Measurements from ENCODE around the gene MKLN1. TPM values are rescaled to one million over a fixed set of nuclear protein-coding genes. Genes with fewer than 3 reads are reported as not detected.
"Not testable (repeated sequence)": the region's sequence is repeated elsewhere in the genome, so short reads cannot be mapped to it uniquely, and the experiment has no call there.

MKLN1 gene
- total RNA-seq, 1 donor from 2014 or later, result 63.8 TPM

DNA sequence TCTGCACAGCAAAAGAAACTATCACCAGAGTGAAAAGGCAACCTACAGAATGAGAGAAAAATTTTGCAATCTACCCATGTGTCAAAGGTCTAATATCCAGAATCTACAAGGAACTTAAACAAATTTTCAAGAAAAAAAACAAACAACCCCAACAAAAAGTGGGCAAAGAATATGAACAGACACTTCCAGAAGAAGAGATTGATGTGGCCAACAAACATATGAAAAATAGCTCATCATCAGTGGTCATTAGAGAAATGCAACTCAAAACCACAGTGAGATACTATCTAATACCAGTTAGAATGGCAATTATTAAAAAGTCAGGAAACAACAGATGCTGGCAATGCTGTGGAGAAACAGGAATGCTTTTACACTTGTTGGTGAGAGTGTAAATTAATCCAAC lies 7.1 kb upstream of the MKLN1 start:
- no peak for DNase-seq

GRCh38 chr7:131321656-131322055 lies 6.0 kb upstream of the MKLN1 start:
- no peak for DNase-seq

GRCh38 chr7:131322061-131322460 lies 5.6 kb upstream of the MKLN1 start:
- no peak for DNase-seq

GRCh38 chr7:131322861-131323260 lies 4.8 kb upstream of the MKLN1 start:
- no peak for DNase-seq

DNA sequence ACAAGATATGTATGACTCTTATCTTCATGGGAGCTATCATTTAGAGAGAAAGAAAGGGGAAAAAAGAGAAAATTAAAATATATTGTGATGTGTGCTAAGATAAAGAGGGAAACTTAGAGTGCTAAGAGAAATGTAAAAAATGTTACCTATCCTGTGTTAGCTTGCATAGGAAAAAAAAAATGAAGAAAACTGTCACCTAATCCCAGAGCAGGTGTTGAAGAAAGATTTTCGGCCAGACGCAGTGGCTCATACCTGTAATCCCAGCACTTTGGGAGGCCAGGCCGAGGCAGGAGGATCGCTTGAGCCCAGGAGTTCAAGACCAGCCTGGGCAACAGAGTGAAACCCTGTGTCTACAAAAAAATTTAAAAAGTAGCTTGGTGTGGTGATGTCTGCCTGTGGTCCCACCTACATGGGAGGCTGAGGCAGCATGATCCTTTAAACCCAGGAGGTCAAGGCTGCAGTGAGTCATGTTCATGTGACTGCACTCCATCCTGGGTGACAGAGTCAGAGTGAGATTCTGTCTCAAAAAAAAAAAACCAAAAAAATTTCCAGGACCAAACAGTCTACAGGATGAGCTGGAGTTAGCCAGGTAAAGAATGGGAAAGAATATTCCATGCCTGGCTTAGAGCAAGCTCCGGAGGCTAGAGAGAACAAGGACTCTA lies 2.4 kb upstream of the MKLN1 start:
- DNase-seq, result no peak

DNA sequence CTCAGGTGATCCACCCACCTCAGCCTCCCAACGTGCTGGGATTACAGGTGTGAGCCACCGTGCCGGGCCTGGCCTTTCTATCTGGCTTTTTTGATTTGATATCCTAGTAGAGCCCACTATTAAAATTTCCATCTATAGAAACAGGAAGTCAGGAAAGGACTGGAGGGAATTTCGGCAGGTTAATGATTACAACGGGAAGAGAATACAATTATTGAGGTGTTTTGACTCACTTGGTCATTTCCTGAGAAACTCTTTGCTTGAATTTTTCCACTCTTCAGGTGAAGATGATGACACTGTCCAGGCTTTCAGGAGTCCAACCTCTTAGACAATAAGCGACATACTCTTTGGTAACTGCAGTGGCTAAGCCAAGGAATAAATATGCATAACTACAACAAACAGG lies 1.1 kb upstream of the MKLN1 start:
- no peak for DNase-seq

DNA sequence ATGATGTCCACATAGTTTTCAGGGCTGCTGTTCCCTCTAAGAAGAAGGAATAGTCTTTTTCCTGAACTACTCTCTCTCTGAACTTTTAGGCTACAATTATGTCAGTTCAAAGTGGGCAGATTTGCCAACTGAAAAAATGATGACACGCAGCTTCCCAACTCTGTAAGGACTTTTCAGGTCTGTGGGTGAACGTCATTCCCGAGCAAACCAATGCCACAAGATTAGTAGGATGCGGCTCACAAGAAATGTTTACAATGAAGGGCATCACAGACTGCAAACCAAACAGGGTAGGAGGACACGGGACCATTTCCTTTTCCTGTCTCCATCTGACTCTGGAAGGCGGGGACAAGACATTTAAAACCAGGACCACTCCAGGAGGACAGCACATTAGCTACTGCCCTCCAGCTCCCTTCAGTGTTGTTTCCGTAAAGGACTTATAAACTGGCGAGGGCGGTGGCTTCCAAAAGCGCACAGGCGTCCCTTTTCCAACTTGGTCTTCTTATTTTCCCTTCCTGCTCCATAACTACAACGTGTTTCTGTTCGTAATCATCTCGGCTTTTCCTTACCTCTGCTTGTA lies 539 bp upstream of the MKLN1 start:
- peak; percentile 73 for DNase-seq

DNA sequence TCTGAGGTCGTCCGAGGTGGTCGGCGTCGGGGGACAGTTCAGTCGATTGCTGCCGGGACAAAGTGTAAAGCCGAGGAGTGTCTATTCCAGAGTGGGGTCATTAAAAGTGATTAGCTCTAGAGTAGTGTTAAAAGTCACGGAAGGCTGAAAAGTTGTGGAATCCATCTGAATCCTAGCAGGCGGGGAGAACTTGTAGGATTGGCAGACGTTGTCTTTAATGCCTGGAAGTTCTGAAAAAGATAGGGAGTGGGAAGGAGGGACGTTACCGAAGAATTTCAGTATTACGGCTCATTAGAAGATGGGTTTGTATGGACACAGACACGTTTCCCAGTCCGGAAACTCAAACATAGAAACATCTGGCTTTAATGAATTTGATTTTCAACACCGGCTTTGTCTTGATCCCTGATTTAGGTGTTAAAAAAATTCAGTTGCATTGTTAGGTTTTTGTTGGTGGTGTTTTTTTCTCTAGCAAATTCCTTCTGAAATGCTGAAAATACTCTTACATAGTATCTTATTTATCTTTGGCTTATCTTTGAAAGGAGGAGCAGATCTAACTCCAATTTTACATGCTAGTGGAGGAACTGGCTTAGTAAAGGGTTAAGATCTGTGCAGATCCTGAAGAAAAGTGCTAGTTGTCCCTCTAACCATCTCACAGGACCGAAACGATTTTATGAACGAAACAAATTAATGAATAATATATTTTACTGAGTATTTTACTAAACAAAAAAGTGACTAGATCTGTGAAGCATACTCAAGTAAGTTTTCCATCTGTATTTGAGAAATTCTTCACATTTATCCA lies 900 bp downstream of the MKLN1 start:
- DNase-seq, result peak; percentile 58

DNA sequence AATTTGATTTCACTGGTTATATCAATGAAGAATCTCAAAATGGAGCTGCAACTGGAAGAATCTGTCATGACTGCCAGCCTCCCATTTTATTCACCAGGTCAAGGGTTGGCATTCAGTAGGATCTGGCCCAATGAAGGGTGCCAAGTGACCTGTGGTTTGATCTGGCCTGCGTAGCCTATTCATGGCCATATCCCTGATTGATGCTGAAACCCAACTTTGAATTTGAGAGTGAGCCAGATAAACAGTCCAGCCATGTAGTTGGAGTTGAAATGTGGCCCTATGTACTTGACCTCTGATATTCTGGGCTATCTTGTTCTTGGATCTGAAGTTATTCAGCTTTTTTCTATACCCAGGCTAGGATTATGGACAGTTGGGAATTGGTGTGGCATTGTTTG lies 1.5 kb downstream of the MKLN1 start:
- peak; percentile 12 for DNase-seq

DNA sequence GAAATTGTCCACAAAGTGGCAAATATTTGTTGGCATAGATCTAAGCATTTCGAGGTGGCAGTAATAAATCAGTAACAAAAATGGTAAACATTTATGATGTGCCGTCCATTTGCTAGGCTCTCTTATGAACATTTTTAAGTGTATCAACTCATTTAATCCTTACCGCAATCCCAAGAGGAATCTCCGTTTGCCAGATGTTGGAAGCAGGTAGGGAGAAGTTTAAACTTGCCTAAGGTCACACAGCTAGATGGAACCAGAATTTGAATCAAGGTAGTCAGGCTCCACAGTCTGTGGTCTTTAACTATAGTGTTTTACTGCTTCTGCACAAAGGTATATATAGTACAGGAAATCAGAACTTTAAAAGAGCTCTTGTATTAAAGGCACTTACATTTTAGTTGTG lies 2.6 kb downstream of the MKLN1 start:
- DNase-seq, result no peak

GRCh38 chr7:131331806-131332205 lies 4.1 kb downstream of the MKLN1 start:
- no peak for DNase-seq

DNA sequence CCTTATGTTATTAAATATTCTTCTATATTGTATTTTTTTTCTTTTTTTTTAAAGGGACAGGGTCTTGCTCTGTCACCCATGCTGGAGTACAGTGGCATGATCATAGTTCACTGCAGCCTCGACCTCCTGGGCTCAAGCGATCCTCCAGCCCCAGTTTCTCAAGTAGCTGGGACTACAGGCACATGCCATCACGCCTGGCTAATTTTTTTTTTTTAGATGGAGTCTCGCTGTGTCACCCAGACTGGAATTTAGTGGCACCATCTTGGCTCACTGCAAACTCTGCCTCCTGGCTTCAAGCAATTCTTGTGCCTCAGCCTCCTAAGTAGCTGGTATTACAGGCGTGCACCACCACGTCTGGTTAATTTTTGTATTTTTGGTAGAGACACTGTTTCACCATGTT lies 5.1 kb downstream of the MKLN1 start:
- not testable (repeated sequence) for DNase-seq

GRCh38 chr7:131335639-131336381 lies 8.1 kb downstream of the MKLN1 start:
- no peak for DNase-seq

- DNase-seq, result peak; percentile 13
Measured at GRCh38 chr7:131336956-131337355, 9.3 kb downstream of the MKLN1 start.

DNA sequence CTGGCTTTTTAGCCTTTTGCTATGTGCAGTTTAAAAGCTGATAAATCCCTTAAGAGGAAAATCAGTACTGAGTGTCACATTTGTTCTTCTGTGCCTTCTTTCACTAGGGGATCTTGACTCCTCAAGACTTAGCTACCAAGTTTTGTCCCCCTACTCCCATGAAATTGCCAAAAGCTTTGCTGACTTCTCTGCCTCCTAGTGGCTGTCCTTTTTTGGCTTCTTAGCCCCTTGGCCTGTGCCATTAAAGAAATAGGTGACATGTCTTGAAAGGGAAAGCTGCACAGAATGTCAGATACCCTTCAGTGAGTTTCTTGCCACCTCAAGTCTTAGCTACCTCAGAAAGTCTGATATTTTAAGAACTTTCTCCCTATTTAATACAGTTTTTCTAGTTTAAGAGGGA lies 10.5 kb downstream of the MKLN1 start:
- no peak for DNase-seq

DNA sequence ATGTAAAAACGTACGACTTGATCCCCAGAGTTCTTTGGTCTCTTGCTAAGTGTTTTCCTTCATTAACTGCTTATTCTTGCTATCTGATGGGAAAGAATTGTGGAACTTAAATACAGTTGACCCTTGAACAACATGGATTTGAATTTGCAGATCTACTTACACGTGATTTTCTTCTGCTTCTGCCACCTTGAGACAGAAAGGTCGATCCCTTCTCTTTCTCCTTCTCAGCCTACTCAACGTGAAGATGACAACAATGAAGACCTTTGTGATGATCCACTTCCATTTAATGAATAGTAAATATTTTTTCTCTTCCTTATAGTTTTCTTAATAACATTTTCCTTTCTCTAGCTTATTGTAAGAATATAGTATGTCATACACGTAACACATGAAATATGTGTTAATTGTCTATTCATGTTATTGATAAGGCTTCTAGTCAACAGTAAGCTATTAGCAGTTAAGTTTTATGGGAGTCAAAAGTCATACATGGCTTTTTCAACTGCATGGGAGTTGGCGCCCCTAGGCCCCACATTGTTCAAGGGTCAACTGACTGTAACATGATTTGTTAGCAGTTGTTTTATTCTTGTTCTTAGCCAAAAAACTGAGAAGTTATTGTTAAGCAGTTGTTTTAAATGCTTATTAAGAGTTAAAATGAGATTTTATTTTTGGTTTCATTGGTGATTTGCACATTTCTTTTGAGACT lies 11.2 kb downstream of the MKLN1 start:
- DNase-seq, result no peak

DNA sequence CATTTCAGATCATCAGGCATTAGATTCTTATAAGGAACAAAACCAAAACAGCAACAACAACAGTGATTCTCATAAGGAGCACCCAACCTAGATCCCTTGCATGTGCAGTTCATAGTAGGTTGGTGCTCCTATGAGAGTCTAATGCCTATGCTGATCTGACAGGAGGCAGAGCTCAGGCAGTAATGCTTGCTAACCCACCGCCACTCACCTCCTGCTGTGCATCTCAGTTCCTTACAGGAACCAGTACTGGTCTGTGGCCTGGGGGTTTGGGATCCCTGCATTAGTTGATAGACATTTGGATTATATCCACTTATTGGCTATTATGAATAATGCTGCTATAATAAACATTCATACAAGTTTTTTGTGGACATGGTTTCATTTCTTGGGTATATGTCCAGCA lies 14.0 kb downstream of the MKLN1 start:
- DNase-seq, result no peak

DNA sequence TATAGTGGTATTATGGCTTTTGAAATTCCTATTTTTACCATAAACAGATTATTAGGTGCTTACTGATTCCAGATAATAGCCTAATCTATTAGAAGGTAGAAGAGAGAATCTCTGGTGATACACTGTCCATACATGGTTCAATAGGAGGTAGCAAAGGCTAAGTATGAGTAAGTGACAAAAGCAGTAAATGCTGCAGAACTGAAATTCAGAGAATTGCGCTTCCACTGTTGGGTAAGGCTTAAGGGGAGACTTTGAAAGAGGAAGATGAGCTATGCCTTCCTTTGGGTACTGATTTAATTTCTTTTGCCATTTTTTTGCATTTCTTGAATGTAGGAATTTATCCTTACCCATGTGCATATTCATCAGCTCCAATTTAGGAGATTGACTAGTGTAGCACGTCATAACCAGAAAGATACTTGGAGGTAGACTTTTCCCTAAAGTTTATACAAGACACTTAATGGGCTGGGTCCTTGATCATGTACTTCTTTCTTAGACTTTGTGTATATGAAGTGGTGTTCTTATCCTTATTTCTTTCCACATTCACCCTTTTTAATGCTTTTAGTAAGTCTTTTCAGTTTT lies 15.3 kb downstream of the MKLN1 start:
- no peak for DNase-seq

DNA sequence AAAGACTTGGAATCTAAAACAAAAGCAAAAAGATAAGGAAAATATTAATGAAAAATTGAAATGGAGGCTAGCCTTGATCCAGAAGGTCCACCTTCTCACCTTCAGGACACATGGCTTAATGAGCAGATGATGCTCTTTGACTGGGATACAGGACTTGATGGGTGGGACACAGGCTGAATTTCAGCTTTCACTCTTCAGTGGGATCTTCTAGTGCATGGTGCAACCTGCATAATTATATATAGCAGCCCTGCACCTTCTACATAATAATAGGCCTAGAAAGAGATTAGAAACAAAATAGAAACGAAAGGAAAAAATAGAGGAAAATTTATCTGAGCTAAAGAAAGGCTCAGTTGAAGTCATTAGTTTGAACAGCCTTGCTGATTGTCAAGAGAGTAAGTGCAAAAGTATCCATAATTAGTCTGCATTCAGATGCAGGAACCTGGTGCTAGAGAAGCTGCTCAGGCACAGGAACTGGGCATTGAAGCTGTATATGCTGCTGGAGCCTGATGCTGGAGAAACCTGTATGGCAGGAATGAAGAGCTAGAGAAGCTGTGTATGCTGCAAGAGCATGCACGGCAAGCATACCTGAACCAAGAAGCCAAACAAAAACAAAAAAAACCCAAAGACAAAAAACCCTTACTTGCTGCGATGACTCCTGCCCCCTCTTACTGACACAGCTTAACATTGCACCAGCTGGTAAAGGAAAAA lies 19.4 kb downstream of the MKLN1 start:
- DNase-seq, result peak; percentile 14

GRCh38 chr7:131352032-131352431 lies 24.4 kb downstream of the MKLN1 start:
- DNase-seq, result no peak

DNA sequence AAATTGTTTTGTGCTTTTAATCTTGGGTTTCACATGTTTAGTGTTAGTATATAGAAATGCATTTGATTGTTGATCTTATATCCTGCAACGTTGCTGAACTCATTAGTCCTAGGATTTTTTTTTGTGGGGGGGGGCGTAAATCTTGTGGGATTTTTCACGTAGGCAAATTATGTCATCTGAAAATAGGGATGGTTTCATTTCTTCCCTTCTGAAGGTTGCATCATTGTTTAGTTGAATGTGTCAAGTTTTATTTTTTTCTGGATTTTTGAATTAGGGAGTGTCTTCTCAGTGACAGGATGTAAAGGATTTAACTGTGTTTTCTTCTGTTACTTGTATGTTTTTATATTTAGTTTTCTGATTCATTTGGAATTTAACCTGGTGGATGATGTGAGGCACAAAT lies 26.7 kb downstream of the MKLN1 start:
- no peak for DNase-seq
